H9 (cell line): ENCODE results near the gene TCF20. TPM values are rescaled to one million over a fixed set of nuclear protein-coding genes. Genes with fewer than 3 reads are reported as not detected.

Experiments
- DNase-seq: peaks from one replicate; pipeline ENCODE4 v3.0.0-alpha.2; 2017
- H2AFZ ChIP-seq: one replicate; pipeline ENCODE4 v1.6.1; 2013; ENCODE audit warnings: mild to moderate bottlenecking, low read length, control low read depth, moderate library complexity
- H2AK5ac ChIP-seq: 2 replicates; pipeline ENCODE4 v1.6.1; 2013; ENCODE audit warnings: low read length, control low read depth, mixed read lengths; ENCODE audit not compliant: insufficient read length
- H2BK120ac ChIP-seq: one replicate; pipeline ENCODE4 v1.6.1; 2013; ENCODE audit warnings: low read depth, mild to moderate bottlenecking, low read length, control low read depth, inconsistent platforms; ENCODE audit not compliant: poor library complexity, severe bottlenecking
- H2BK12ac ChIP-seq: 2 replicates; pipeline ENCODE4 v1.6.1; 2013; ENCODE audit warnings: low read length, control low read depth, mixed read lengths, low read depth; ENCODE audit not compliant: insufficient read length
- H2BK15ac ChIP-seq: 2 replicates; pipeline ENCODE4 v1.6.1; 2013; ENCODE audit warnings: low read depth, low read length, control low read depth
- H2BK20ac ChIP-seq: one replicate; pipeline ENCODE4 v1.6.1; 2013; ENCODE audit warnings: low read depth, mild to moderate bottlenecking, low read length, control low read depth, inconsistent platforms; ENCODE audit not compliant: poor library complexity, severe bottlenecking
- H2BK5ac ChIP-seq: 2 replicates; pipeline ENCODE4 v1.6.1; 2013; ENCODE audit warnings: low read length, control low read depth, mixed read lengths; ENCODE audit not compliant: insufficient read length
- H3K14ac ChIP-seq: 2 replicates; pipeline ENCODE4 v1.6.1; 2013; ENCODE audit warnings: low read length, control low read depth; ENCODE audit not compliant: insufficient read depth
- H3K18ac ChIP-seq: 2 replicates; pipeline ENCODE4 v1.6.1; 2013; ENCODE audit warnings: low read depth, mild to moderate bottlenecking, mixed read lengths, low read length, control low read depth; ENCODE audit not compliant: insufficient read length
- H3K23ac ChIP-seq: 2 replicates; pipeline ENCODE4 v1.6.1; 2013; ENCODE audit warnings: low read length, control low read depth, mixed read lengths, low read depth; ENCODE audit not compliant: insufficient read length
- H3K23me2 ChIP-seq: 2 replicates; pipeline ENCODE4 v1.6.1; 2013; ENCODE audit warnings: low read depth, mild to moderate bottlenecking, mixed read lengths, low read length, control low read depth; ENCODE audit not compliant: insufficient read length, poor library complexity, severe bottlenecking
- H3K27ac ChIP-seq: 2 replicates; pipeline ENCODE4 v1.5.1; 2013; ENCODE audit warnings: low read length, control low read depth, mixed read lengths, low read depth; ENCODE audit not compliant: insufficient read length
- H3K27me3 ChIP-seq: 2 replicates; pipeline ENCODE4 v1.6.1; 2013; ENCODE audit warnings: low read length, control low read depth, inconsistent platforms; ENCODE audit not compliant: insufficient read depth
- H3K4ac ChIP-seq: 2 replicates; pipeline ENCODE4 v1.6.1; 2013; ENCODE audit warnings: low read depth, mild to moderate bottlenecking, control low read depth, inconsistent platforms, low read length, moderate library complexity
- H3K4me1 ChIP-seq: 2 replicates; pipeline ENCODE4 v1.6.1; 2013; ENCODE audit warnings: low read length, control low read depth, inconsistent platforms; ENCODE audit not compliant: insufficient read depth
- H3K4me2 ChIP-seq: 2 replicates; pipeline ENCODE4 v1.6.1; 2013; ENCODE audit warnings: low read length, control low read depth, mixed read lengths; ENCODE audit not compliant: insufficient read length, insufficient read depth
- H3K56ac ChIP-seq: 2 replicates; pipeline ENCODE4 v1.6.1; 2013; ENCODE audit warnings: low read depth, mild to moderate bottlenecking, mixed read lengths, low read length, control low read depth; ENCODE audit not compliant: insufficient read length
- H3K79me1 ChIP-seq: 2 replicates; pipeline ENCODE4 v1.6.1; 2013; ENCODE audit warnings: low read depth, mild to moderate bottlenecking, moderate library complexity, low read length, control low read depth, inconsistent platforms; ENCODE audit not compliant: insufficient read depth, poor library complexity, severe bottlenecking
- H3K79me2 ChIP-seq: 2 replicates; pipeline ENCODE4 v1.6.1; 2013; ENCODE audit warnings: low read length, control low read depth, inconsistent platforms; ENCODE audit not compliant: insufficient read depth
- H3K9ac ChIP-seq: 2 replicates; pipeline ENCODE4 v1.6.1; 2013; ENCODE audit warnings: low read length, control low read depth, mixed read lengths; ENCODE audit not compliant: insufficient read length; ENCODE audit errors: extremely low read depth
- H3K9me3 ChIP-seq: one replicate; pipeline ENCODE4 v1.6.1; 2013; ENCODE audit warnings: low read depth, low read length, inconsistent platforms; ENCODE audit not compliant: control insufficient read depth
- H3T11ph ChIP-seq: one replicate; pipeline ENCODE4 v1.6.1; 2013; ENCODE audit warnings: mild to moderate bottlenecking, low read length, control low read depth, inconsistent platforms
- H4K20me1 ChIP-seq: one replicate; pipeline ENCODE4 v1.6.1; 2013; ENCODE audit not compliant: control insufficient read depth, insufficient read length, insufficient read depth
- H4K5ac ChIP-seq: 2 replicates; pipeline ENCODE4 v1.6.1; 2013; ENCODE audit warnings: low read depth, mild to moderate bottlenecking, mixed read lengths, low read length, control low read depth; ENCODE audit not compliant: insufficient read length
- H4K8ac ChIP-seq: replicated peaks from 2 replicates; pipeline ENCODE4 v1.6.1; 2013; ENCODE audit warnings: low read length, control low read depth, mixed read lengths, low read depth; ENCODE audit not compliant: insufficient read length
- H4K91ac ChIP-seq: 2 replicates; pipeline ENCODE4 v1.6.1; 2013; ENCODE audit warnings: low read depth, mild to moderate bottlenecking, moderate library complexity, mixed read lengths, low read length, control low read depth; ENCODE audit not compliant: insufficient read length
- H3K27ac Mint-ChIP-seq, 3 experiments: 2 replicates in 2 of 3; 3 replicates in 1 of 3; pipeline ENCODE4 v1.8.0; 2020 to 2021; ENCODE audit warnings: mixed read lengths in 3 of 3, mild to moderate bottlenecking in 1 of 3, moderate library complexity in 1 of 3
- H3K27me3 Mint-ChIP-seq: 2 replicates; pipeline ENCODE4 v1.8.0; 2021; ENCODE audit warnings: low read depth, mild to moderate bottlenecking, moderate library complexity, mixed read lengths
- H3K36me3 Mint-ChIP-seq, 3 experiments: 2 replicates in 2 of 3; 3 replicates in 1 of 3; pipeline ENCODE4 v1.8.0; 2020 to 2021; ENCODE audit warnings: low read depth in 3 of 3, mixed read lengths in 3 of 3; ENCODE audit not compliant: insufficient read depth in 1 of 3
- H3K4me1 Mint-ChIP-seq, 2 experiments: 2 replicates each; pipeline ENCODE4 v1.8.0; 2020; ENCODE audit warnings: mixed read lengths in 2 of 2
- H3K4me3 Mint-ChIP-seq, 2 experiments: 2 replicates in 1 of 2; 3 replicates in 1 of 2; pipeline ENCODE4 v1.8.0; 2020 to 2021; ENCODE audit warnings: mild to moderate bottlenecking in 2 of 2, mixed read lengths in 2 of 2, moderate library complexity in 1 of 2
- H3K9me3 Mint-ChIP-seq, 2 experiments: 2 replicates in 1 of 2; 3 replicates in 1 of 2; pipeline ENCODE4 v1.8.0; 2020; ENCODE audit warnings: mild to moderate bottlenecking in 2 of 2, mixed read lengths in 2 of 2, moderate library complexity in 1 of 2
- WGBS: extraction: QIAGEN DNeasy Blood & Tissue Kit; methylation state at CpG from one replicate; pipeline ENCODE4 v1.1.7; 2013; ENCODE audit warnings: missing lambda C conversion rate, low lambda C conversion rate, mixed read lengths; ENCODE audit not compliant: insufficient read length; ENCODE audit errors: extremely low coverage; 5-methylcytosine and 5-hydroxymethylcytosine counted together
- total RNA-seq: library from RNA; stranded (reverse); gene quantifications from 2 replicates; pipeline ENCODE4 v1.2.1, GENCODE V29; 2021
- TF ChIP-seq, protein P1 (sequence below): fragments of 200-600 bp; sonication (generic); conservative IDR thresholded peaks from 3 replicates; pipeline ENCODE4 v1.8.0; 2021; ENCODE audit warnings: antibody characterized with exemption, mild to moderate bottlenecking

The TCF20 gene
- total RNA-seq, 1 experiment from 2014 or later: 75.6 TPM

DNA sequence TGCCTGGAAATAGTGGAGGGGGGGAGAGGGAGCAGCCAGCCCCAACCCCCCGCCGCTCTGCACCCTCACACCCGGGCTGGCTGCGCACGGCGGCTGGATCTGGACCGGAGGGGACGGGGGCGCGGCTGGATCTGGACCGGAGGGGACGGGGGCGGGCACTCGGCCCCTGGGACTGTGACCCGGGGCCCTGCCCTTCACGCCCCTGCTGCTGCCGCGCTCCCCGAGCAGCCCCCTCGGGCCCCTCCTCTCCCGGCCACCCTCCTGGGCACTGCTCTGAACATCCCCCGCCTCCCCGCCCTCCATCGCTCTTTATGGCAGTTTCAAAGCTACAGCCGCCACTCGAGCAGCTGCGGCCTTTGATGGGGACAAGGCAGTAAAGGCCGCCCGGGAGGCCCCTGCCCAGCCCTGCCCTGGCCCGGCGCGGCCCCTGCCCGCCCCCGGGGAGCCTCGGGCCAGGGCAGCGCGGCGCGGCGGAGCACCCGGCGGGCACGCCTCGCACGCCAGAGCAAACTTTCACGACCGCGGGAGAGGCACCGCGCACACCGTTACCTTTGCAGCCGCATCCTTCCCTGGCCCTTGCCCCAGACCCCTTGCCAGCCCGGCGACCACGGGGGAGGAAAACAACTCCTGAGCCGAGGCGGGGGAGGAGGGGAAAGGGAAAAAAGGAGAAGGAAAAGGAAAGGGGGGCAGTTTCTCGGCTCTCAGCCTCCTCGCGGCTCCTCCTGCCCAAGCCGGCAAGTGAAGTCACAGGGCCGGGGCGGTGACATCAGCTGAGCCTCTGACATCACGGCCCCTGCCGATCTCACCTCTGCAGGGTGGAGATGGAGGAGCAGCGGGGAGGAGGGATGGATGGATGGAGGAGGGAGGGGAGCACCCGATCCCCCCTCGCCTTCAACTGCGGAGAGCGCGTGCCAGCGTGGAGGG lies 13.1 kb upstream of the TCF20 start:
- Histone ChIP-seq H3K56ac (no peak overlapping the region), H3K9ac (no peak overlapping the region), H4K8ac (no peak overlapping the region), H3K9me3 (no peaks in the 10 kb centered on the region), H3K23me2 (peaks cover 8% of the 10 kb centered on the region), H2BK15ac (no peak overlapping the region), H3T11ph (no peak overlapping the region), H2BK20ac (no peak overlapping the region), H2BK12ac (no peak overlapping the region), H3K23ac (no peak overlapping the region), H2AK5ac (no peak overlapping the region), H3K27me3 (peaks cover 10% of the 10 kb centered on the region; the same call in 1 of the 2 replicates), H3K18ac (no peak overlapping the region), H3K4ac (no peak overlapping the region), H4K5ac (no peak overlapping the region), H4K91ac (no peak overlapping the region), H2BK120ac (no peak overlapping the region), H3K4me1 (no peaks in the 10 kb centered on the region), H3K14ac (no peak overlapping the region; the same call in 1 of the 2 replicates), H4K20me1 (no peaks in the 10 kb centered on the region), H3K27ac (no peak overlapping the region), H3K79me2 (no peaks in the 10 kb centered on the region; the same call in 1 of the 2 replicates), H2BK5ac (no peak overlapping the region), H3K79me1 (no peaks in the 10 kb centered on the region), H3K4me2 (peak overlapping the region; percentile 34), H2AFZ (no peak overlapping the region)
- Mint-ChIP-seq H3K4me1 (peaks cover 9 to 28% of the 10 kb centered on the region in 2 experiments), H3K36me3 (no peaks in the 10 kb centered on the region), H3K27ac (no peak overlapping the region), H3K4me3 (peak overlapping the region; percentile 52 to 79), H3K27me3 (peaks cover 92% of the 10 kb centered on the region), H3K9me3 (no peaks in the 10 kb centered on the region)
- no CpG with 5 or more reads among the region's 72 CpGs for WGBS
- TF ChIP-seq, protein P1, sequence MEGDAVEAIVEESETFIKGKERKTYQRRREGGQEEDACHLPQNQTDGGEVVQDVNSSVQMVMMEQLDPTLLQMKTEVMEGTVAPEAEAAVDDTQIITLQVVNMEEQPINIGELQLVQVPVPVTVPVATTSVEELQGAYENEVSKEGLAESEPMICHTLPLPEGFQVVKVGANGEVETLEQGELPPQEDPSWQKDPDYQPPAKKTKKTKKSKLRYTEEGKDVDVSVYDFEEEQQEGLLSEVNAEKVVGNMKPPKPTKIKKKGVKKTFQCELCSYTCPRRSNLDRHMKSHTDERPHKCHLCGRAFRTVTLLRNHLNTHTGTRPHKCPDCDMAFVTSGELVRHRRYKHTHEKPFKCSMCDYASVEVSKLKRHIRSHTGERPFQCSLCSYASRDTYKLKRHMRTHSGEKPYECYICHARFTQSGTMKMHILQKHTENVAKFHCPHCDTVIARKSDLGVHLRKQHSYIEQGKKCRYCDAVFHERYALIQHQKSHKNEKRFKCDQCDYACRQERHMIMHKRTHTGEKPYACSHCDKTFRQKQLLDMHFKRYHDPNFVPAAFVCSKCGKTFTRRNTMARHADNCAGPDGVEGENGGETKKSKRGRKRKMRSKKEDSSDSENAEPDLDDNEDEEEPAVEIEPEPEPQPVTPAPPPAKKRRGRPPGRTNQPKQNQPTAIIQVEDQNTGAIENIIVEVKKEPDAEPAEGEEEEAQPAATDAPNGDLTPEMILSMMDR: no peak
- DNase-seq: no peak
